A549 (cell line): ENCODE measurements around the gene CTNNA3. TPM values are rescaled to one million over a fixed set of nuclear protein-coding genes. Genes with fewer than 3 reads are reported as not detected.

Source experiments
- ATAC-seq, 2 experiments: fragments of 200-7000 bp in 1 of 2; fragments of >200 bp in 1 of 2; cut with Nextera tagmentation in 1 of 2; cut with Tn5 transposase in 1 of 2; 3 replicates each; pipeline versions ENCODE4 v1.8.0 to v1.9.1; 2018 to 2020; ENCODE audit warnings: mild to moderate bottlenecking in 1 of 2, moderate library complexity in 1 of 2
- CTCF ChIA-PET: fragments of 300-600 bp; sonication (Branson Sonifier 250); formaldehyde crosslinking; extraction: SDS; loops from one replicate; lab custom pipeline; 2021; ENCODE audit warnings: antibody characterized with exemption, inconsistent platforms; lab: Yijun Ruan, JAX
- POLR2A ChIA-PET: fragments of 350-600 bp; formaldehyde crosslinking; extraction: SDS; loops from one replicate; lab custom pipeline; 2021; ENCODE audit warnings: antibody characterized with exemption, inconsistent platforms; lab: Yijun Ruan, JAX
- DNase-seq, 2 experiments: peaks; one replicate each; pipeline versions ENCODE4 v3.0.0 to v3.0.0-alpha.2; 2011 to 2016; ENCODE audit warnings: low read depth in 1 of 2, low spot score in 1 of 2
- FAIRE-seq: peaks from 2 replicates; lab custom pipeline; 2011; peaks lifted over from hg19 to GRCh38; lab: Jason Lieb, UNC
- H3K27ac ChIP-seq, 2 experiments: fragments of >200 bp; sonication (Bioruptor Twin); formaldehyde crosslinking; 3 replicates each; pipeline ENCODE4 v1.5.1; 2016 to 2017
- H3K4me1 ChIP-seq: fragments of >200 bp; sonication (Bioruptor Twin); formaldehyde crosslinking; 3 replicates; pipeline ENCODE4 v1.6.1; 2016
- H3K4me2 ChIP-seq: fragments of >200 bp; sonication (Bioruptor Twin); formaldehyde crosslinking; 3 replicates; pipeline ENCODE4 v1.6.1; 2016
- H3K4me3 ChIP-seq: fragments of >200 bp; sonication (Bioruptor Twin); formaldehyde crosslinking; 3 replicates; pipeline ENCODE4 v1.5.1; 2016
- H3K9me3 ChIP-seq: fragments of >200 bp; sonication (Bioruptor Twin); formaldehyde crosslinking; 3 replicates; pipeline ENCODE4 v1.6.1; 2016
- CBX2 ChIP-seq: fragments of 200-600 bp; sonication (generic); IDR thresholded peaks from 2 replicates; pipeline ENCODE4 v1.6.1; 2016; ENCODE audit warnings: low read depth, mild to moderate bottlenecking, borderline replicate concordance
- CEBPB ChIP-seq, 2 experiments: fragments of >200 bp in 1 of 2; sonication (Bioruptor Twin) in 1 of 2; formaldehyde crosslinking in 1 of 2; IDR thresholded peaks; 2 replicates each; pipeline ENCODE4 v1.6.1; 2012 to 2016
- CHD4 ChIP-seq: fragments of 200-600 bp; sonication (generic); IDR thresholded peaks from 2 replicates; pipeline ENCODE4 v1.6.1; 2016; ENCODE audit warnings: antibody characterized with exemption, mild to moderate bottlenecking, borderline replicate concordance
- EHF ChIP-seq: fragments of 250-450 bp; sonication (Bioruptor Pico); IDR thresholded peaks from 2 replicates; pipeline ENCODE4 v1.5.0; 2020; ENCODE audit warnings: mild to moderate bottlenecking
- EP300 ChIP-seq, 2 experiments: fragments of >200 bp; sonication (Bioruptor Twin); formaldehyde crosslinking; IDR thresholded peaks; 2 replicates in 1 of 2; 3 replicates in 1 of 2; pipeline ENCODE4 v1.6.1; 2016 to 2017
- ESRRA ChIP-seq: fragments of 150-350 bp; IDR thresholded peaks from 2 replicates; pipeline ENCODE4 v1.6.1; 2014; ENCODE audit warnings: mild to moderate bottlenecking, low read length, borderline replicate concordance
- FOXS1 ChIP-seq: fragments of 250-450 bp; sonication (Bioruptor Pico); IDR thresholded peaks from 2 replicates; pipeline ENCODE4 v1.5.0; 2020; ENCODE audit warnings: mild to moderate bottlenecking, moderate library complexity
- GATA3 ChIP-seq: IDR thresholded peaks from 2 replicates; pipeline ENCODE4 v1.6.1; 2012; ENCODE audit warnings: borderline replicate concordance
- HDAC2 ChIP-seq: fragments of 200-600 bp; sonication (generic); IDR thresholded peaks from 2 replicates; pipeline ENCODE4 v1.6.1; 2016
- HEYL ChIP-seq: fragments of 250-450 bp; sonication (Bioruptor Pico); IDR thresholded peaks from 2 replicates; pipeline ENCODE4 v1.8.0; 2021; ENCODE audit warnings: mild to moderate bottlenecking, moderate library complexity
- HOXA7 ChIP-seq: fragments of 250-450 bp; sonication (Bioruptor Pico); IDR thresholded peaks from 2 replicates; pipeline ENCODE4 v1.5.0; 2020; ENCODE audit warnings: mild to moderate bottlenecking, moderate library complexity
- HOXB13 ChIP-seq: fragments of 250-450 bp; sonication (Bioruptor Pico); IDR thresholded peaks from 2 replicates; pipeline ENCODE4 v1.5.0; 2020; ENCODE audit warnings: low read depth, mild to moderate bottlenecking, moderate library complexity
- JUN ChIP-seq, 2 experiments: fragments of >200 bp; sonication (Bioruptor Twin); formaldehyde crosslinking; IDR thresholded peaks; 2 replicates in 1 of 2; 3 replicates in 1 of 2; pipeline ENCODE4 v1.6.1; 2016 to 2017
- JUNB ChIP-seq: fragments of >200 bp; sonication (Bioruptor Twin); formaldehyde crosslinking; IDR thresholded peaks from 2 replicates; pipeline ENCODE4 v1.6.1; 2016
- KDM1A ChIP-seq: fragments of 200-600 bp; sonication (generic); IDR thresholded peaks from 2 replicates; pipeline ENCODE4 v1.6.1; 2016; ENCODE audit warnings: low read depth, mild to moderate bottlenecking
- NFE2L2 ChIP-seq: fragments of 150-350 bp; conservative IDR thresholded peaks from 2 replicates; pipeline ENCODE4 v1.6.1; 2014; ENCODE audit warnings: low read length
- NR3C1 ChIP-seq: fragments of >200 bp; sonication (Bioruptor Twin); formaldehyde crosslinking; IDR thresholded peaks from 3 replicates; pipeline ENCODE4 v1.6.1; 2017
- PHF8 ChIP-seq: fragments of 200-600 bp; sonication (generic); IDR thresholded peaks from 2 replicates; pipeline ENCODE4 v1.6.1; 2016; ENCODE audit warnings: low read depth, mild to moderate bottlenecking, antibody characterized with exemption, moderate library complexity, borderline replicate concordance
- POLR2AphosphoS2 ChIP-seq: conservative IDR thresholded peaks from 2 replicates; pipeline ENCODE4 v1.6.1; 2012; ENCODE audit warnings: low read length, improper control_type of control experiment, inconsistent platforms
- RAD21 ChIP-seq, 2 experiments: fragments of >200 bp in 1 of 2; sonication (Bioruptor Twin) in 1 of 2; formaldehyde crosslinking in 1 of 2; IDR thresholded peaks in 1 of 2; conservative IDR thresholded peaks in 1 of 2; 2 replicates in 1 of 2; 3 replicates in 1 of 2; pipeline ENCODE4 v1.6.1; 2012 to 2018; ENCODE audit warnings: inconsistent platforms in 1 of 2
- RARB ChIP-seq: fragments of 250-450 bp; sonication (Bioruptor Pico); IDR thresholded peaks from 2 replicates; pipeline ENCODE4 v1.8.0; 2021; ENCODE audit warnings: mild to moderate bottlenecking, moderate library complexity
- RCOR1 ChIP-seq: fragments of 150-350 bp; IDR thresholded peaks from 2 replicates; pipeline ENCODE4 v1.6.1; 2014; ENCODE audit warnings: antibody characterized with exemption, low read length, low read depth
- RFX5 ChIP-seq: fragments of 450-650 bp; IDR thresholded peaks from 2 replicates; pipeline ENCODE4 v1.7.1; 2014; ENCODE audit warnings: antibody characterized with exemption, mild to moderate bottlenecking, moderate library complexity
- SREBF2 ChIP-seq: fragments of 450-650 bp; IDR thresholded peaks from 2 replicates; pipeline ENCODE4 v1.6.1; 2014; ENCODE audit warnings: mild to moderate bottlenecking, moderate library complexity
- TFCP2L1 ChIP-seq: fragments of 250-450 bp; sonication (Bioruptor Pico); IDR thresholded peaks from 2 replicates; pipeline ENCODE4 v1.5.0; 2021; ENCODE audit warnings: mild to moderate bottlenecking
- TP53 ChIP-seq: fragments of 250-450 bp; sonication (Bioruptor Pico); IDR thresholded peaks from 2 replicates; pipeline ENCODE4 v1.5.0; 2021; ENCODE audit warnings: mild to moderate bottlenecking, moderate library complexity
- ZC3H11A ChIP-seq: fragments of 450-650 bp; IDR thresholded peaks from 2 replicates; pipeline ENCODE4 v1.6.1; 2014; ENCODE audit warnings: antibody characterized with exemption, mild to moderate bottlenecking
- WGBS: methylation state at CpG from one replicate; pipeline ENCODE4 v1.1.6; 2017; ENCODE audit errors: missing lambda C conversion rate; 5-methylcytosine and 5-hydroxymethylcytosine counted together
- polyA plus RNA-seq, 4 experiments: library from polyadenylated mRNA; depleted of rRNA in 3 of 4; stranded (reverse); fragments of >200 nt; fragmentation: RNase III in 1 of 4; extraction: RNeasy Plus Mini Kit Qiagen cat#74134 plus additional on column Dnase treatment in 1 of 4; gene quantifications; 2 replicates in 3 of 4; 3 replicates in 1 of 4; pipeline ENCODE4 v1.2.3, GENCODE V29; 2011 to 2017
- TF ChIP-seq, protein P1 (sequence below): fragments of >200 bp; sonication (Bioruptor Twin); formaldehyde crosslinking; IDR thresholded peaks from 3 replicates; pipeline ENCODE4 v1.6.1; 2016
- TF ChIP-seq, protein P2 (sequence below): IDR thresholded peaks from 2 replicates; pipeline ENCODE4 v1.6.1; 2012
- TF ChIP-seq, protein P3 (sequence below): fragments of 150-350 bp; IDR thresholded peaks from 2 replicates; pipeline ENCODE4 v1.6.1; 2014; ENCODE audit warnings: low read depth, mild to moderate bottlenecking, low read length
- TF ChIP-seq, protein P4 (sequence below): IDR thresholded peaks from 2 replicates; pipeline ENCODE4 v1.6.1; 2012; ENCODE audit warnings: low read depth, borderline replicate concordance
- TF ChIP-seq, protein P5 (sequence below): fragments of 450-650 bp; IDR thresholded peaks from 2 replicates; pipeline ENCODE4 v1.6.1; 2014; ENCODE audit warnings: antibody characterized with exemption

CTNNA3 gene
- polyA plus RNA-seq, 2 of the 4 experiments (the other 2 are of a cell fraction) = not detected

DNA sequence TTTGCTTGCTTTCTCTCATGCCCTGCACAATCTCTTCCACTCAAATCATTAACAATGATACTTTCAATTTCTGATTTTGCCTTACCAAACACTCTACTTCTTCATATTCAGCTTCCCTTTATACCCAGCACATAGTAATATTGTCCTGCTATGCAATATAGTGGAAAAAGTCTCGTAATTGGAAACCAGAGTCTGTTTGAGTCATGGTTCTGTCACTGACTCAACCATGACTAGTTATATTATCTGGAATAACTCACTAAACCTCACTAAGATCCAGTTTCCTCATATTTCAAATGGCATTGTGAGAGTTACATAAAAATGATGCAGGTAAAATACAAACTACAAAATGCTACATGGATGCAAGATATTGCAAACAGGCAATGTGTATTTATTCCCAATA is 868.6 kb downstream of the CTNNA3 start:
- DNase-seq (no peak), ATAC-seq (no peak), FAIRE-seq (no peak)
- H3K4me2 ChIP-seq = no peak overlapping the region
- WGBS = 0% methylated on average over 1 of the region's 1 CpG
- TF ChIP-seq JUN (IDR thresholded peaks at IDR 0.05) (no peak), EP300 (IDR thresholded peaks at IDR 0.05) (no peak), RAD21 (conservative IDR thresholded peaks at IDR 0.05 in 1 of 2, IDR thresholded peaks at IDR 0.05 in 1 of 2) (no peak), FOXS1 (CRISPR knock-in tag) (no peak), CEBPB (IDR thresholded peaks at IDR 0.05) (no peak), ESRRA (no peak), NFE2L2 (no peak), CBX2 (no peak), NR3C1 (no peak), ZC3H11A (no peak), TFCP2L1 (CRISPR knock-in tag) (no peak), POLR2AphosphoS2 (no peak), RARB (no peak), PHF8 (no peak)
- TF ChIP-seq, protein P1, sequence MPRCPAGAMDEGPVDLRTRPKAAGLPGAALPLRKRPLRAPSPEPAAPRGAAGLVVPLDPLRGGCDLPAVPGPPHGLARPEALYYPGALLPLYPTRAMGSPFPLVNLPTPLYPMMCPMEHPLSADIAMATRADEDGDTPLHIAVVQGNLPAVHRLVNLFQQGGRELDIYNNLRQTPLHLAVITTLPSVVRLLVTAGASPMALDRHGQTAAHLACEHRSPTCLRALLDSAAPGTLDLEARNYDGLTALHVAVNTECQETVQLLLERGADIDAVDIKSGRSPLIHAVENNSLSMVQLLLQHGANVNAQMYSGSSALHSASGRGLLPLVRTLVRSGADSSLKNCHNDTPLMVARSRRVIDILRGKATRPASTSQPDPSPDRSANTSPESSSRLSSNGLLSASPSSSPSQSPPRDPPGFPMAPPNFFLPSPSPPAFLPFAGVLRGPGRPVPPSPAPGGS = no peak
- TF ChIP-seq, protein P2, sequence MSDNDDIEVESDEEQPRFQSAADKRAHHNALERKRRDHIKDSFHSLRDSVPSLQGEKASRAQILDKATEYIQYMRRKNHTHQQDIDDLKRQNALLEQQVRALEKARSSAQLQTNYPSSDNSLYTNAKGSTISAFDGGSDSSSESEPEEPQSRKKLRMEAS = no peak
- no peak overlapping the region for H3K4me3 ChIP-seq
- POLR2A ChIA-PET = no interaction called here
- no peak overlapping the region for H3K27ac ChIP-seq
- no peaks in the 10 kb centered on the region for H3K9me3 ChIP-seq
- no peaks in the 10 kb centered on the region for H3K4me1 ChIP-seq
- CTCF ChIA-PET = interaction anchor here (1.2 kb wide), 1 partner anchor 14 kb away, joined by 3 read pairs; no protein-coding TSS in a partner anchor

DNA sequence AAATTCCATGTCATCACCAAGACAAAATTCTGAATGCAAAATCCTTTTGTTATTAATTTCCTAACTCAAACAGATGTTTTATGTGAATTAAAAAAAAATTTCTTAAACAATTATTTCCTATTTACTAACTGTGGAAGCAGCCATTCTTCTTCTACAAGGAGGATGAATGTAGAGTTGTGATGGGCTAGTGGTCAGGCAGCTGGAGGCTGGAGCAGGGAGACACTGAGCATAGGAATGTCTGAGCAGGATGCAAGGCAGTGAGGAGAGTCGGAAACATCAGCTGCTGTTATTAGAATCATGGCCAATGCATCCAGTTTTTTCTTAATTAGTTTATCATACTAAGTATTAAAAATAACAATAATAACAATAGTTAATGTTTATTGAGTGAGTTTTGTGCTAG is 872.7 kb downstream of the CTNNA3 start:
- TF ChIP-seq TP53 (no peak), ZC3H11A (no peak), RFX5 (no peak), HOXA7 (CRISPR knock-in tag) (no peak), EHF (no peak), KDM1A (no peak), GATA3 (no peak), JUN (IDR thresholded peaks at IDR 0.05) (no peak)
- TF ChIP-seq, protein P2 = no peak
- TF ChIP-seq, protein P3, sequence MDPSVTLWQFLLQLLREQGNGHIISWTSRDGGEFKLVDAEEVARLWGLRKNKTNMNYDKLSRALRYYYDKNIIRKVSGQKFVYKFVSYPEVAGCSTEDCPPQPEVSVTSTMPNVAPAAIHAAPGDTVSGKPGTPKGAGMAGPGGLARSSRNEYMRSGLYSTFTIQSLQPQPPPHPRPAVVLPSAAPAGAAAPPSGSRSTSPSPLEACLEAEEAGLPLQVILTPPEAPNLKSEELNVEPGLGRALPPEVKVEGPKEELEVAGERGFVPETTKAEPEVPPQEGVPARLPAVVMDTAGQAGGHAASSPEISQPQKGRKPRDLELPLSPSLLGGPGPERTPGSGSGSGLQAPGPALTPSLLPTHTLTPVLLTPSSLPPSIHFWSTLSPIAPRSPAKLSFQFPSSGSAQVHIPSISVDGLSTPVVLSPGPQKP = no peak
- no peak overlapping the region for H3K27ac ChIP-seq
- ChIA-PET POLR2A (no interaction called here), CTCF (interaction anchor here (0.6 to 0.7 kb wide), 2 partner anchors 85 to 1014 kb away, joined by 3 to 4 read pairs; partner anchors contain the start of gene DNAJC12)
- DNase-seq (no peak), FAIRE-seq (no peak), ATAC-seq (no peak)
- WGBS = 42% methylated on average over 1 of the region's 1 CpG
- no peaks in the 10 kb centered on the region for H3K4me1 ChIP-seq
- no peaks in the 10 kb centered on the region for H3K9me3 ChIP-seq
- no peak overlapping the region for H3K4me2 ChIP-seq
- H3K4me3 ChIP-seq = no peak overlapping the region

DNA sequence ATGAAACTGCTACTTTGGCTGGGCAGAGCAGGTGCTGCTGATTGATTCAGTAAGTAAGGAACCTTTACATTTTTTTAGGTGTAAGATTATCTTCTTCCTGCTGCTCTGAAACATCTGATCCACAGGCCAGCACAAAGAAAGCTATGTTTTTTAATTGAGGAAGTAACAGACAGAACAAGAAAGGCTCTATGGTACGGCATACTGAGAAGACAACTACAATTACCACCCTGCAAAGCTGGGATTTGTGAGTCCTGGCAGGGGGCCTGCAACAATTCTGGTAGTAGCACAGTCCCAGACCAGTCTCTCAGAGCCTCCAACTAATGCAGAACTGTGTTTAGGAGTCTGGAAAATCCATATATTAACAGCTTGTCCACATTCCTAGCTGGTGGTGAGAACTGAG is 873.2 kb downstream of the CTNNA3 start:
- H3K4me3 ChIP-seq = no peak overlapping the region
- ChIA-PET CTCF (no interaction called here), POLR2A (no interaction called here)
- FAIRE-seq (no peak), ATAC-seq (no peak), DNase-seq (no peak)
- no peak overlapping the region for H3K4me2 ChIP-seq
- 50% methylated on average over 1 of the region's 1 CpG for WGBS
- H3K9me3 ChIP-seq = no peaks in the 10 kb centered on the region
- H3K4me1 ChIP-seq = no peaks in the 10 kb centered on the region
- no peak overlapping the region for H3K27ac ChIP-seq
- no peak for TF ChIP-seq RFX5
- TF ChIP-seq HOXA7 (CRISPR knock-in tag) = no peak
- TF ChIP-seq CHD4 = no peak
- TF ChIP-seq JUNB = no peak
- TF ChIP-seq HOXB13 = no peak
- TF ChIP-seq RAD21 (conservative IDR thresholded peaks at IDR 0.05 in 1 of 2, IDR thresholded peaks at IDR 0.05 in 1 of 2) = no peak
- TF ChIP-seq, protein P4, sequence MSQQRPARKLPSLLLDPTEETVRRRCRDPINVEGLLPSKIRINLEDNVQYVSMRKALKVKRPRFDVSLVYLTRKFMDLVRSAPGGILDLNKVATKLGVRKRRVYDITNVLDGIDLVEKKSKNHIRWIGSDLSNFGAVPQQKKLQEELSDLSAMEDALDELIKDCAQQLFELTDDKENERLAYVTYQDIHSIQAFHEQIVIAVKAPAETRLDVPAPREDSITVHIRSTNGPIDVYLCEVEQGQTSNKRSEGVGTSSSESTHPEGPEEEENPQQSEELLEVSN = no peak
- TF ChIP-seq POLR2AphosphoS2 = no peak
- no peak for TF ChIP-seq NFE2L2
- TF ChIP-seq, protein P5, sequence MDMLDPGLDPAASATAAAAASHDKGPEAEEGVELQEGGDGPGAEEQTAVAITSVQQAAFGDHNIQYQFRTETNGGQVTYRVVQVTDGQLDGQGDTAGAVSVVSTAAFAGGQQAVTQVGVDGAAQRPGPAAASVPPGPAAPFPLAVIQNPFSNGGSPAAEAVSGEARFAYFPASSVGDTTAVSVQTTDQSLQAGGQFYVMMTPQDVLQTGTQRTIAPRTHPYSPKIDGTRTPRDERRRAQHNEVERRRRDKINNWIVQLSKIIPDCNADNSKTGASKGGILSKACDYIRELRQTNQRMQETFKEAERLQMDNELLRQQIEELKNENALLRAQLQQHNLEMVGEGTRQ = no peak
- no peak for TF ChIP-seq HEYL (CRISPR knock-in tag)
- TF ChIP-seq RCOR1 = no peak
- no peak for TF ChIP-seq SREBF2
- no peak for TF ChIP-seq HDAC2
- no peak for TF ChIP-seq CEBPB (IDR thresholded peaks at IDR 0.05)
- TF ChIP-seq, all 56 proteins: peak for 0
